ENCODE measurements around the gene AKR1A1. TPM values are rescaled to one million over a fixed set of nuclear protein-coding genes. Genes with fewer than 3 reads are reported as not detected.

The AKR1A1 gene
- total RNA-seq, 6 experiments from 2014 or later: 105 to 125 (median 119) TPM

- TF ChIP-seq CTCF (IDR thresholded peaks at IDR 0.05): no peak
- H3K9me3 Mint-ChIP-seq: no peaks in the 10 kb centered on the region
- H3K27ac Mint-ChIP-seq: no peak overlapping the region
- no peak overlapping the region for H3K4me3 Mint-ChIP-seq
- no peak for DNase-seq
- H3K36me3 Mint-ChIP-seq (ENCODE audit: low read depth): peaks cover 13% of the 10 kb centered on the region
- peaks cover 26% of the 10 kb centered on the region for H3K4me1 Mint-ChIP-seq (ENCODE audit: low read depth)
- H3K27me3 Mint-ChIP-seq (ENCODE audit: insufficient read depth): peaks cover 3% of the 10 kb centered on the region; the same call in 1 of the 2 replicates
Observed at GRCh38 chr1:45554198-45554597, 3.6 kb downstream of the AKR1A1 start.

GRCh38 chr1:45557422-45557944 lies 6.9 kb downstream of the AKR1A1 start:
- H3K36me3 Mint-ChIP-seq (ENCODE audit: low read depth): peaks cover 19% of the 10 kb centered on the region

GRCh38 chr1:45563843-45564242 lies 13.2 kb downstream of the AKR1A1 start:
- Mint-ChIP-seq H3K4me1 (ENCODE audit: low read depth) (no peaks in the 10 kb centered on the region), H3K27ac (no peak overlapping the region)
- no peak for DNase-seq

More at GRCh38 chr1:45557422-45557944, 6.9 kb downstream of the AKR1A1 start:
- no peaks in the 10 kb centered on the region for H3K9me3 Mint-ChIP-seq
- no peak for TF ChIP-seq CTCF (IDR thresholded peaks at IDR 0.05)
- H3K27me3 Mint-ChIP-seq (ENCODE audit: insufficient read depth): no peaks in the 10 kb centered on the region
- peaks cover 12% of the 10 kb centered on the region for H3K4me1 Mint-ChIP-seq (ENCODE audit: low read depth)
- DNase-seq: no peak
- H3K4me3 Mint-ChIP-seq: no peak overlapping the region
- H3K27ac Mint-ChIP-seq: no peak overlapping the region

GRCh38 chr1:45566722-45567121 lies 16.1 kb downstream of the AKR1A1 start:
- H3K4me3 Mint-ChIP-seq: no peak overlapping the region
- H3K4me1 Mint-ChIP-seq (ENCODE audit: low read depth): peaks cover 6% of the 10 kb centered on the region
- DNase-seq: no peak
- no peaks in the 10 kb centered on the region for H3K9me3 Mint-ChIP-seq
- no peak overlapping the region for H3K27ac Mint-ChIP-seq
- H3K27me3 Mint-ChIP-seq (ENCODE audit: insufficient read depth): no peaks in the 10 kb centered on the region; the same call in 1 of the 2 replicates
- H3K36me3 Mint-ChIP-seq (ENCODE audit: low read depth): peaks cover 17% of the 10 kb centered on the region
- TF ChIP-seq CTCF (IDR thresholded peaks at IDR 0.05): no peak

More at GRCh38 chr1:45563843-45564242, 13.2 kb downstream of the AKR1A1 start:
- H3K4me3 Mint-ChIP-seq: no peak overlapping the region
- no peaks in the 10 kb centered on the region; the same call in 1 of the 2 replicates for H3K27me3 Mint-ChIP-seq (ENCODE audit: insufficient read depth)
- no peaks in the 10 kb centered on the region for H3K9me3 Mint-ChIP-seq
- H3K36me3 Mint-ChIP-seq (ENCODE audit: low read depth): peaks cover 24% of the 10 kb centered on the region
- TF ChIP-seq CTCF (IDR thresholded peaks at IDR 0.05): no peak

GRCh38 chr1:45567911-45568310 lies 17.3 kb downstream of the AKR1A1 start:
- Mint-ChIP-seq H3K4me3 (no peak overlapping the region), H3K36me3 (ENCODE audit: low read depth) (peaks cover 13% of the 10 kb centered on the region), H3K9me3 (no peaks in the 10 kb centered on the region), H3K27ac (no peak overlapping the region), H3K27me3 (ENCODE audit: insufficient read depth) (no peaks in the 10 kb centered on the region; the same call in 1 of the 2 replicates), H3K4me1 (ENCODE audit: low read depth) (peaks cover 6% of the 10 kb centered on the region)
- TF ChIP-seq CTCF (IDR thresholded peaks at IDR 0.05): no peak
- DNase-seq: no peak

Data from HFFc6 (cell line).